ENCODE data around the gene ZNF766. TPM values are rescaled to one million over a fixed set of nuclear protein-coding genes. Genes with fewer than 3 reads are reported as not detected.

Gene ZNF766
- polyA plus RNA-seq, 1 donor = 12.3 TPM

Other genes starting within 250 kb of the ZNF766 start
- gene ZNF614, start 241.2 kb upstream of the ZNF766 start, polyA plus RNA-seq = 8.1 TPM
- gene ZNF432, start 220.7 kb upstream of the ZNF766 start, polyA plus RNA-seq = 13.9 TPM
- gene ZNF841, start 173.8 kb upstream of the ZNF766 start, polyA plus RNA-seq = 24.0 TPM
- gene ZNF616, start 129.6 kb upstream of the ZNF766 start, polyA plus RNA-seq = 9.6 TPM
- gene ZNF836, start 98.0 kb upstream of the ZNF766 start, polyA plus RNA-seq = 11.6 TPM
- gene PPP2R1A, start 79.5 kb upstream of the ZNF766 start, polyA plus RNA-seq = 223 TPM
- gene ZNF480, start 27.6 kb downstream of the ZNF766 start, polyA plus RNA-seq = 11.6 TPM
- gene ZNF610, start 66.7 kb downstream of the ZNF766 start, polyA plus RNA-seq = 6.4 TPM
- 17.5 TPM for gene ZNF880, start 100.3 kb downstream of the ZNF766 start, polyA plus RNA-seq
- 36.5 TPM for gene ZNF528, start 128.3 kb downstream of the ZNF766 start, polyA plus RNA-seq
- 0.40 TPM for gene ZNF534, start 159.6 kb downstream of the ZNF766 start, polyA plus RNA-seq
- 2.6 TPM for gene ZNF578, start 184.0 kb downstream of the ZNF766 start, polyA plus RNA-seq